Measurements from ENCODE around the gene TRIM32.
A peak's percentile ranks its signal among the peaks of the same experiment; 100 is the strongest.

The TRIM32 gene

DNA sequence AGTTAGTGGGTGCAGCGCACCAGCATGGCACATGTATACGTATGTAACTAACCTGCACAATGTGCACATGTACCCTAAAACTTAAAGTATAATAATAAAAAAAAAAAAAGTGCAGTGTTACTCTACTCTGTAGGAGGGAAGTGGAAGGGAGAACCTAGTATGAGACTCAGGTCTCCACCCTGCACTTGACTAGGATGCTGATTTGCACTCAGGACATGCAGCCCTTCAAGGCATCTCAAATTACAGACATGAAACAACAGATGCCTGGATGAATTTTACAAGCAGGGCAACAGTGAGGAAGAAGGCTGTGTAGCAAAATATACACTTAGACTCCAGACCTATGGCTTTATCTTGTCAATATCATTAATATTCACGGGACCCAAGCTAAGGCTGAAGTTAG lies 16.5 kb downstream of the TRIM32 start:
- DNase-seq (ENCODE audit: extremely low read depth in 1 of 2, low read depth in 1 of 2), result no peak

GRCh38 chr9:116704470-116704869 lies 17.4 kb downstream of the TRIM32 start:
- DNase-seq (ENCODE audit: extremely low read depth in 1 of 2, low read depth in 1 of 2), result no peak

GRCh38 chr9:116705531-116705930 lies 18.4 kb downstream of the TRIM32 start:
- DNase-seq (ENCODE audit: extremely low read depth in 1 of 2, low read depth in 1 of 2), result no peak

GRCh38 chr9:116706310-116707290 lies 19.5 kb downstream of the TRIM32 start:
- no peak for DNase-seq (ENCODE audit: extremely low read depth in 1 of 2, low read depth in 1 of 2)

DNA sequence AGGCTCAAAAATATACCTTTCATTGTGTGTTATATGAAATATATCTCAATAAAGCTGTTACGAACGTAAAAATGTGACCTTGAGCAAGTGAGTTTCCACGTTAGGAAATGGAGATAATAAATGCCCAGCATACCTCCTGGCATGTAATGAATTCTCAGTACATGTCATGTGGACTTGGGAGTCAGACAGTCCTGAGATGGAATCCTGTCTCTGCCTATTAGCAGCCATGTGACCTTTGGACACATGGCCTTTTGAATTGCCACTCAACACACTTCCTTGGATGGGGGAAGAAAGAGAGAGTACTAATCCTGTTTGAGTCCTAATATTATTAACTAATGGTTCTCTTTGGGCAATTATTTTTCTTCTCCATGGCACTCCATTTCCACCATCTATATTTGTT lies 25.7 kb downstream of the TRIM32 start:
- no peak for DNase-seq (ENCODE audit: extremely low read depth in 1 of 2, low read depth in 1 of 2)

DNA sequence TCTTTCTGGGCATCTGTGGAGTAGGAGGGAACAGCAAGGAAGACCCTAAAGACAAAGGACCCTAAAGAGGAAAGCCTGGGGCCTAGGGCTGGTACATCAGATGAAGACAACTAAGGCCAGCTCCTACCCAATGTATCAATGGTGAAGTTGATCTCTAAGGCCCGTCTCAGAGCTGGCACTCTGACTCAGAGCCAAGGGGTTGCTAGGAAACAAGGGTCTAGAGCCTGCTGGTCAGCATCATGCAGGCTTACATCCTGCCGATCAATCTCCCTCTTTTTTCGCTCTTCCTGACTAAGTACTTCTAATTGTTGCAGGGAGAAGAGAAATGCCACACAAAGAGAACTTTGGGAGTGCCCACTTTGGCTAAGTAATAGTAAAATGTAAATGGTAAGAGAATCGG lies 26.2 kb downstream of the TRIM32 start:
- DNase-seq (ENCODE audit: extremely low read depth in 1 of 2, low read depth in 1 of 2), result no peak

DNA sequence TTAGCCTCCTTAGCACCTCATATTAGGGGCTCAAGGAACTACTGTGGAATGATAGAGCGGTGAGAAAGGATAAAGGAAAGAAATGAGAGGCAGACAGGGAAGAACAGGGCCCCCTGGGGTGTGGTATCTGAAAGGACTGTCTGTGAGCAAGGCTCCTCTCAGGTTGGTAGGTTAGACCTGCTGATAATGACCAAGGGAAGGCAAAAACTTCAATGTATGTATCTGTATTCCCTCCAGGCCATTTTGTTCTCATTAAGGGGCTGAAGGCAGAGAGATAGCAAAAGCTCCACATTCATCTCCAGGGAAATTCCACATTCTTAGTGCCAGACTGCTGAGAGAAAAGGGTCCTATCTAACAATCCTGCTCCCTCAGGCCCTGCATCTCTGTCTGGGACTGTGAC lies 28.6 kb downstream of the TRIM32 start:
- no peak for DNase-seq (ENCODE audit: extremely low read depth in 1 of 2, low read depth in 1 of 2)

DNA sequence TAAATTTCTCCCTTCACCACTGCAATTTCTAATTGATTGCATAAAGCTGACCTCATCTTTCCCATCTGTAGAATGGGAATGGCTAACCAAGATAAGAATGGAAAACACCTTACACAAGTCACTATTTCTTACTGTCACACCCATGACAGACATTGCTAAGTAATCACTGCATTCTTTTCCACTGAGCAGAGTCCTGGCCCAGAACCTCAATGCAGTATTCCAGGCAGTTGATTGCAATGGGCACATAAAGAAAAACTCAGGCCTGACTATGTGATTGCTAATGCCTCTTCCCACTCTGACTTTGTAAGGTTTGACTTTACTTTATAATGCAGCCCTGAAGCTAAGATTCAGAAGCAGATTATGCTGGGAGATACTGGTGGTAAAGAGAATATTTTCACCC lies 29.3 kb downstream of the TRIM32 start:
- no peak for DNase-seq (ENCODE audit: extremely low read depth in 1 of 2, low read depth in 1 of 2)

DNA sequence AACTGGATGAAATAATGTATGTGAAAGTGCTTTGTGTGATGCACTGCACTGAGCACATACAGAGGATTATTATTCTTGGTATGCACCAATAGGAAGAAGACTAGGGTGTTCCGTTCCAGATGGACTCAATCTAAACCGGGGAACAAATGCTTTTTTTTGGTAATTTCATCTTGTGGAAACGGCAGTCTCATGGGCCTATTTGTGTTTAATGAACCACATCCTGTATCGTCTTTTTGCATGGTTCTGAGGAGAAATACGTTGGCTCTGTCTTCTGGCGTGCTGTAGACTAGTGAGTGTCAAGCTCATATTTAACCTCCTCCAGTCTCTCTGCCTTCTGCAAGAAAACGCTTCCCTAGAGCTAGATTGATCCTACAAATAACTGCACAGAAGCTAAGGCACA lies 30.0 kb downstream of the TRIM32 start:
- DNase-seq (ENCODE audit: extremely low read depth in 1 of 2, low read depth in 1 of 2), result no peak

DNA sequence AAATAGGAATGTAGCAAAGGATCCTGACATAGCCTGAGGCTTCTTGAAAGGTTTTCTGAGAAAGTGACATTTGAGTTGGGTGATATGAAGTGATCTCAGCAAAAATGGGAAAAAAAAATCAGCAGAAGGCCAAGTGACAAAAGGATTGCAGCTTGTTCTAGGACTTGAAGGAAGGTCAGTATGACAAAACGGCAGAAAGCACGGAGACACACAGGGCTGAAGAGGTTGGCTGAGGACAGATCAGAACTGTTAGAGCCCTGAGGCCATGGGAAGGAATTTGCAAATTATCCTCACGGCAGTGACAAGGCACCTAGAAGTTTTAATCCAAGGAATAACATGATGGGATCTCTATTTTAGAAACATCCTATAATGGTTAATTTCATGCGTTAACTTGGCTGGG lies 31.0 kb downstream of the TRIM32 start:
- no peak for DNase-seq (ENCODE audit: extremely low read depth in 1 of 2, low read depth in 1 of 2)

- DNase-seq (ENCODE audit: extremely low read depth in 1 of 2, low read depth in 1 of 2), result no peak
Measured at GRCh38 chr9:116720111-116720510, 33.0 kb downstream of the TRIM32 start.

DNA sequence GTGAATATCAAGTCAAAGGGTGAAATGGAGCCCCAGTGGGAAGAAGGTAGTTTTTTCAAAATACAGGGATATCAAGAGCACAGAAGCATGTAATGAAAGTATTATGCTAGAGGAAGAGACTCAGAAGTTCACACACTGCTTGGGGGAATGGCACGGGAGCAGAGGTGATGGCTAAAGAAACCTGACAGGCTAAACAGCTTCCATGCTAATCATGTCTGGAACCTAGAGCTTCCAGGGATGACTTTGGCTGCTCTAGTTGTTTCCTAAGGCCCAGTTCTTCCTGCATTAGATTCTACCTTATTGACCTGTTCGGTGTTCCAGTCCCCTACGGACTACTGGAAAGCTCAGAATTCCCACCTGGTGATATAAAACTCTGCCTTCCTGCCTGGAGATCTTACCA lies 34.3 kb downstream of the TRIM32 start:
- no peak for DNase-seq (ENCODE audit: extremely low read depth in 1 of 2, low read depth in 1 of 2)

DNA sequence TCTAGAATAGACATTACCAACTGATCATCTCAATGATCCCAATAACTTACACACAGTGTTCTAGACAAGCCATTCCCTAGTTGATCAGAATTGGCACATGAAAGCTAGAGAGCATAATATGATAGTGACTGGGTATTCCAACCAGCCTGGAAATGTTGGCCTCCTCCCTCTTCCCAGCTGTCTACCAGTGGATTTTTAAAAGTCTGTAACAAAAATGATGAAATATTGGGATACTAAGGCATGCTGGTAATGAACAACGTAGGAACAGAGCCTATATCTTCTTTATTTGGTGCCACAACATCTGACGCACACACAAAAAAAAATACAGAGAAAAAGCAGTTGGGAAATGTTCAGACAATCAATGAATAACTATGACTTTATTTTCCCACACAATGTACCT lies 34.8 kb downstream of the TRIM32 start:
- DNase-seq (ENCODE audit: extremely low read depth in 1 of 2, low read depth in 1 of 2), result no peak

- no peak for DNase-seq (ENCODE audit: extremely low read depth in 1 of 2, low read depth in 1 of 2)
Measured at GRCh38 chr9:116724123-116724522, 37.0 kb downstream of the TRIM32 start.

DNA sequence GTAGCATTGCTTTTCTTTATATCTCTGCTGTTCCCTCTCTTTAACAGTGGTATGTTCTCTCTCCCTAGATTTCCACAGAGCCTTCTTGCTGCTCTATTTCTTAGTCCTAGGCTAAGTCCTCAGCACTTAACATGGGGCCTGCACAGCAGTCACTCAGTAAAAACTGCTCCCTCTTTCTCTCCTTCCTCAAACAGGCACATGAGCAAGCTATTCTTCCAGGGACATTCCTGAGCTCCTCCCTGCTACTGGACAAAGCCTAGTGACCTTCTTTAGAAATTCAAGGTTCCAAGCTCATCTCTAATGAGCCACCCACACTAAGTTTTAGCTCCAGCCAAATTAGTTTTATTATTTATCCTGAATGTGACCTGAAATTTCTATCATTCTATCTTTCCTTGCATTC lies 39.5 kb downstream of the TRIM32 start:
- no peak for DNase-seq (ENCODE audit: extremely low read depth in 1 of 2, low read depth in 1 of 2)

GRCh38 chr9:116733010-116733641 lies 46.0 kb downstream of the TRIM32 start:
- no peak for DNase-seq (ENCODE audit: extremely low read depth in 1 of 2, low read depth in 1 of 2)

GRCh38 chr9:116736399-116737151 lies 49.5 kb downstream of the TRIM32 start:
- no peak for DNase-seq (ENCODE audit: extremely low read depth in 1 of 2, low read depth in 1 of 2)

- peak; percentile 23 to 32 for DNase-seq (ENCODE audit: extremely low read depth in 1 of 2, low read depth in 1 of 2)
Measured at GRCh38 chr9:116737152-116737546, 50.0 kb downstream of the TRIM32 start.

GRCh38 chr9:116741086-116741740 lies 54.1 kb downstream of the TRIM32 start:
- DNase-seq (ENCODE audit: extremely low read depth in 1 of 2, low read depth in 1 of 2), result no peak

DNA sequence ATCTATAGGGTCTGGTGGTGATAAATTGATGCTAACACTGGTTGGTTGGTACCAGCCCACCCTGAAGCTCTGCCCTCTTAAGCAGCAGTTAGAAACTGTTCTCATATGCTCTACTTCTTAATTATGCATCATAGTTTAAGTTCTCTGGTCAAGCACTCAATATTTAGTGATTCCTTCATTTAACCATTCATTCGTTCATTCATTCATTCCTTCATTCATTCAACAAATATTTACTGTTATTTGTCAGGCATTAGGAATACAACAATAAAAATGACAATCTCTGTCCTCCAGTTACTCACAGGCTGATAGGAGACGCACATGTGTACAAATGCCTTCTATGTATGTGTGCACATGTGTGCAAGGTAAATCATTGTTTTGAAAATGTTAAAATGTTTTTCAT lies 54.6 kb downstream of the TRIM32 start:
- DNase-seq (ENCODE audit: extremely low read depth in 1 of 2, low read depth in 1 of 2), result no peak

DNA sequence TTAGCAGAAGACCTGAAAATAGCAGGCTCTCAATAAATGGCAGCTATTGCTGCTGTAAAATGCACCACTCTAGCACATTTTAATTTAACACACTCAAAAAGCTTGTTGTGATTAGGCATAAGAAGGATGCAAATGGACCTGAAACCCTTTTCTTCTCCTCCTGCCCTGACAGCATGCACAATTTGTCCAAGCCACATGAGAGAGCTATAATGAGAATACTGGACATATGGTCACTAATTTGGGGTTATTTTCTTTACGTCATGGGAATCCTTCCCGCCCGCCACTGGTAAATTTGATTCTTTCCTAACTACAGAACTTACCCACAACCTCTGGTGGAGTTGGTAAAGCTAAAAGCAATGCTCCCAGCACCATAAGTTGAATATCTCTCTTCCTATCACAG lies 62.1 kb downstream of the TRIM32 start:
- no peak for DNase-seq (ENCODE audit: extremely low read depth in 1 of 2, low read depth in 1 of 2)

Measured in stimulated activated CD8-positive, alpha-beta memory T cell treated with anti-CD3 and anti-CD28 coated beads, Interleukin-7, amount 100 ng/mL, for 48 hours (primary cell).